Right hindlimb (tissue), 1 donor: Measurements from ENCODE around the gene TRAF2.

ENCODE experiments used
- DNase-seq: peaks from one replicate; pipeline ENCODE4 v3.0.0-alpha.2; 2018

Gene TRAF2

DNA sequence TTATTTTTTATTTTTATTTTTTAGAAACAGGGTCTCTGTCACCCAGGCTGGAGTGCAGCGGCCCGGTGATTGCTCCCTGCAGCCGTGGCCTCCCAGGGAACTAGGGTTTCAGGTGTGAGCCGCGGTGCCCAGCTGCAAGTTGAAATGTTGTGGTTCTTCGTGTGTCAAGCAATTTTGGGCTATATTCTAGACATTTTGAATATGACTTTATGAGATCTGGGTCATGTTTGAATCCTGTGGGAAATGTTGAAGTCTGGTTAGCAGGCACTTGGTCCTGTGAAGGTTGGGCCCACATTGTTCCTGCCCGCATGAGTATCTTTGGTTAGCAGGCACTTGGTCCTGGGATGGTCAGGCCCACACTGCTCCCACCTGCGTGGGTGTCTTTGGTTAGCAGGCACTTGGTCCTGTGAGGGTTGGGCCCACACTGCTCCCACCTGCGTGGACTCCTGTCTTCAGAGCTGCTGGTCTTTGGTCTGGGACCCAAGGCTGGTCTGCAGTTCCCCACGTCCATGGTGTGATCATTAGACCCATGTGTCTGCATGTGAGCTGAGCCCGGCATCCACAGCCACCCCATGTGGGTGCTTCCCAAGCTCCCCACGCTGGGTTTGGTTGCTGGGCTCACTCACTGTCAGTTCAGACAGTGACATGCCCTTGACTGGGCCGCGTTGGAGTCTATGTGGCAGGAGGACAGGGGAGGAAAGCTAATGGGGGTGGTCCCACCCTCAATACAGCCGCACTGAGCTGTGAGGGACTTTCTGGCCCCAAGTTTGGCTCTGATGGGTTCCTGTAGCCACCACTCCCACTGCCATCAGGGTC, 51.1 kb downstream of the TRAF2 start:
- no peak for DNase-seq

GRCh38 chr9:136939431-136939995, 53.2 kb downstream of the TRAF2 start:
- DNase-seq = no peak

- no peak for DNase-seq
Measured at GRCh38 chr9:136939996-136940525, 53.7 kb downstream of the TRAF2 start.

DNA sequence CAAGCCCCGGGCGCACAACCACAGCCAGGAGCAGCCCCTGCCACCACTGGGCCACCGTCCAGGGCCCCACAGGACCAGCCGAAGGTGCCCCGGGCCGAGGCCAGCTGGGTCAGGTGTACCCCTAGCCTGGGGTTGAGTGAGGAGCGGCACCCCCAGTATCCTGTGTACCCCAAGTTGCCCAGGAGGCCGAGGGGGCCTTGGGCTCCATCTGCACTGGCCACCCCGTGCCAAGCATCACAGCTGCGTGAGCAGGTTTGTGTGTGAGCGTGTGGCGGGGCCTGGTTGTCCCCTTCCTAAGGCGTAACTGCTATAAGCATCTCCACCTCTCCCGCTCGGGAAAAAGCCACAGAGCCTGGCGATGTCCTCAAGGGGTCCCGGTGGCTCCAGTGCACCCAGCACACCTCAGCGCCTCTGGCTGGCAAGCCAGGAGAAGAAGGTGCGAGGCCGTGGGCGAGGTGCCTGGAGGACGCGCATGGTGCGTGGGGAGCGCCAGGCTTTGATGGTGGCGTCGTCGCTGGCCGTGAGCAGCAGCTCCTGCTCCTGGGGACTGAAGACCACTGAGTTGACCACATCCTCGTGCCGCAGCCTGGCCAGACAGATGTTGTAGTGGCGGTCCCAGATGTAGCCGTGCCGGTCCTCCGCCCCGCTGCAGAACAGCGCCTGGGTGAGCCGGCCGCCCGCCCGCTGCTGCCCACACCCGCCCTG, 54.4 kb downstream of the TRAF2 start:
- DNase-seq = no peak

DNA sequence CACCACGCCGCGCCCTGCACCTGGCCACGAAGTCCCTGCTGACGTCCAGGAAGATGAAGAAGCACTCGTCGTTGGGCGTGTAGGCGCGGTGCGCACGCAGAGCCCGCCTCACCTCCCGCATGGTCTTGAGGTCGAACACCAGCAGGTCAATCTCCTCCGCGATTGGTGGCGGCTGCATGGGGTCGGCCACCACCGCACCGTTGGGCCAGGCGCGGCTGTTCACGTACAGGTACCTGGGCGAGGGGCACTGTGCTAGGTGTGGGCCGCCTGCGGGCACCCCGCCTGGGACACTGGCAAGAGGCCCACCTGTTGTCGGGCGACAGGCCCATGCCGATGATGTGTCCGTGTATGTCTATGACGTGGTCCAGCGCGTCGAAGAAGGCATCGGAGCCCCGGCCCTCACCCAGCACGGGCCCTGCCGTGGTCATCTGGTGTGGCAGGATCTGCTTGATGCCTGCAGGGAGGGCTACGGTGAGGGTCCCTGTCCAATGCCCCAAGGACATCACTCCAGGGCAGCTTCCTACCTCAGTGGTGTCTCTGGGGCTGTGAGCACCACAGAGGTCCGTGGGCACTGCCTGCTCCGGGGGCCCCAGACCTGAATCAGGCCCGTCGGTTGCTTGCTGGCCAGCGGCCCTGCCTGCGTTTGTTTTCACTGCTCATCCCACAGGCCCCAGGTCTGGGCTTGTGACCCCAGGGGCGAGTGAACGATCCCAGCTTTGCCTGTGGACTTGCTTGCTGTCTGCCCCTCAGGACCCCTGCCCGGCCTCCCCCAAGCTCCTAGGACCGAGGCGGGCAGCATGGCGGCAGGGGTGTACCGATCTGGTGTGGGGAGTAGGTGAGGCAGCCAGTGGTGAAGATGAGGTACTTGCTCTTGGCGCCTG, 55.2 kb downstream of the TRAF2 start:
- DNase-seq = no peak

- no peak for DNase-seq
Measured at GRCh38 chr9:136942112-136942880, 56.0 kb downstream of the TRAF2 start.

DNA sequence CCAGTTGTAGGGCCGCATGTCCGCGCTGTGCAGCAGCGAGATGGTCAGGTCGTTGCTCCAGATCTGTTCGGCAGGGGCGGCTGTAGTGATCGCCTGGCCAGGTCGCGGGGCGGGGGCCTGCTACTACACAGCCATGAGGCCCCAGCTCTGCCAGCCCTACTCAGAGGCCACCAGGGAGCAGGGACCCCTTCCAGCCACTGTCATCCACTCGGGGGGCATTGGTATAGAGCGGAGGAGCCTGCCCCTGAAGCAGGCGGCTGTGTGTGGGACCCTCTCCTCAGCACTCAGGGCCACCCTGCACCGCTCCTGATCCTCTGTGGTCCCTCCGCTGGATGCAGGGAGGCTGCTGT, 56.5 kb downstream of the TRAF2 start:
- DNase-seq = no peak

DNA sequence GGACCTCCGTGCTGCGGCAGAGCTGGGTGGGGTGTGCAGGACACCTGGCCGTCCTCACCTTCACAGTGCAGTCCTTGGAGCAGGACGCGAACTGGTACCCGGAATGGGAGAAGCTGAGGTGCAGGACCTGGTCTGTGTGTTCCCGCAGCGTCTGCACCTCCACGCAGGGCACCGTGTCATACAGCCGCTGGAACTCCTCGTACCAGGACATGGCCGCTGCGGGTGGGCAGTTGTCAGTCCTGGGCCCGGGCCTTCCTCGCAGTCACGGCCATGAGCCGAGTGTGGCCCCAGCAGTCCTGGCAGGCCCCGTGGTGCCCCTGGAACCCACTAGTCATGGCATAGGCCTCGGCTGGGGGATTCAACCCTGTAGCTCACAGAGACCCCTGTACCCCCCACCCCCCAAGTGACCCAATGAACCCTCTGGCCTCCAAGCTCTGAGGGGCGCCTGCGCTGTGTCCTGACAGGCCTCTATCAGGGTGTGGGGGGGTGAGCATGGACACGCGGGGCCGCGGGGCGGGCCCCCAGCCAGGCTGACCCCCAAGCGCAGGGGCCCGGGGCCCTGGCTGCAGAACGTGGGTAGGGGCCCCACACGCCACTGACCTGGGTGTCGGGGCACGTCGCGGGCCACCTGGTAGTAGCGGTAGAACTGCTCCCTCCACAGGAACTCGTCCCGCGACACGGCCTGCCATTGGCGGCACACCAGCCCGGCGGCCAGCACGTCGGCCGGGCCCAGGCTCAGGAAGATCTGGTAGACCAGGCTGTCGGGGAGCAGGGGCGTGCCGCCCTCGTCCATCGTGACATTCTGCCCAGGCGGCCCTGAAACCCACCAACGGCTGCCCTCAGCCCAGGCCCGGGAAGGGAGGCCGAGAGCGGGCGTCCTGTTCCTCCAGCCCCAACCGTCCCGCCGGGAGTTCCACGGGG, 57.2 kb downstream of the TRAF2 start:
- no peak for DNase-seq

- no peak for DNase-seq
Measured at GRCh38 chr9:136944212-136944518, 57.8 kb downstream of the TRAF2 start.

DNA sequence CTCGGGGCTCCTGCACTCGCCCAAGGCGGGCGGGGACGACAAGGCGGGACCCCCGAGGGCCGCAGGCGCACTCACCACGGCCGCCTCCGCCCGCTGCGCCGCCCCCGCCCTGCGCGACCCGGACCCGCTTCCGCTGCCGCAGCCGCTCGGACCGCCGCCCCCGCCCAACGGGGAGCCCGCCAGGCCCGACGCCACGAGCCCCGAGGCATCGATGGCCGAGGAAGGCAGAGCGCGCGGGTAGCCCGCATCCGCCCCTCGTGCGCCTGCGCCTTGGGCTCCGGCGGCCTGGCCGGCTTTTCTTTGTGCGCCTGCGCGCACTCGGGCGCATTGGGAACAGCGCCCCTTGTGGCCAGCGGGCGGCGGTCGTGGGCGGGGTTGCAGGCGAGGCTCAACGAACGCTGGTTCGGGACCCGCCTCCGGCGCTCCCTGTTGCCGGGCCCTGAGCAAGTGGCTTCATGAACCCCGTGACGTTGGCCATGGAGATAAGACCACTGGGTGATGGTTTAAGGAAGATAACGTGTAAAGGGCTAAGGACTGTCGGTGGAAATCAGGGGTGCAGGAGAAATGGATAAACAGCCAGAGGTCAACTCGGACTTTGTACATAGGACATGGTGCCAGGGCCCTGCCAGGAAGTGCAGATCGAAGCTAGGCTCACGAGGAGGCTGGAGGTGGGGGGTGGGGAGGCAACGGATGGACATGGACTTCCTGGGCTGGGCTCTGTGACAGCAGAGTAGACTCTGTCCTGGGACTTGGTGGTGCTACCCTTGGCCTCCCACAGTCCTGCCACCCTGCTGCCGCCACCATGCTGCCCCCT, 58.4 kb downstream of the TRAF2 start, which contains the start of the genes C8G and FBXW5:
TSS of gene C8G (plus strand) at position 725 of the 814 bp plus-strand sequence. CDS start at position 803, 78 bp downstream.
TSS of gene FBXW5 (minus strand) at position 220 of the 814 bp plus-strand sequence. CDS start 655 bp downstream, outside the sequence.
- peak; percentile 97 for DNase-seq

DNA sequence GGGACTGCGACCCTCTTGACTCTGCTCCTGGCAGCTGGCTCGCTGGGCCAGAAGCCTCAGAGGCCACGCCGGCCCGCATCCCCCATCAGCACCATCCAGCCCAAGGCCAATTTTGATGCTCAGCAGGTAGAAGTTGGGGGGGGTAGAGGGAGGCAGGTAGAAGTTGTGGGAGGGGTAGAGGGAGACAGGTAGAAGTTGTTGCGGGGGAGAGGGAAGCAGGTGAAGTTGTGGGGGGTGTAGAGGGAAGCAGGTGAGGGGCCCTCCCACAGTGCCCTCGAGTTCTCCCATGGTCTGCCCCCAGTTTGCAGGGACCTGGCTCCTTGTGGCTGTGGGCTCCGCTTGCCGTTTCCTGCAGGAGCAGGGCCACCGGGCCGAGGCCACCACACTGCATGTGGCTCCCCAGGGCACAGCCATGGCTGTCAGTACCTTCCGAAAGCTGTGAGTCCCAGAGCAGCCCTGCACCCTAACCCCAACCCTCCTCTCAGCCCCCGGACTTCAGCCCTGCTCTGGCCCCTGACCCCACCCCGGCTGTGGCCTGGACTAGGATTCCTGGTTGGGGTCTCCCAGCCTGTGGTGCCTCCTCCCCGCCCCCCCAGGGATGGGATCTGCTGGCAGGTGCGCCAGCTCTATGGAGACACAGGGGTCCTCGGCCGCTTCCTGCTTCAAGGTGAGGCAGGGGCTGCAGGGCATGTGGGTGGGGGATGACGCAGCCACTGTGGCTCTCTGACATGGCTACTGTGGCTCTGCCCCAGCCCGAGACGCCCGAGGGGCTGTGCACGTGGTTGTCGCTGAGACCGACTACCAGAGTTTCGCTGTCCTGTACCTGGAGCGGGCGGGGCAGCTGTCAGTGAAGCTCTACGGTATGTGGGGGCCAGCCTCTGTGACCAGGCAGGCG, 59.3 kb downstream of the TRAF2 start:
- no peak for DNase-seq

GRCh38 chr9:136946228-136947027, 60.1 kb downstream of the TRAF2 start:
- no peak for DNase-seq

DNA sequence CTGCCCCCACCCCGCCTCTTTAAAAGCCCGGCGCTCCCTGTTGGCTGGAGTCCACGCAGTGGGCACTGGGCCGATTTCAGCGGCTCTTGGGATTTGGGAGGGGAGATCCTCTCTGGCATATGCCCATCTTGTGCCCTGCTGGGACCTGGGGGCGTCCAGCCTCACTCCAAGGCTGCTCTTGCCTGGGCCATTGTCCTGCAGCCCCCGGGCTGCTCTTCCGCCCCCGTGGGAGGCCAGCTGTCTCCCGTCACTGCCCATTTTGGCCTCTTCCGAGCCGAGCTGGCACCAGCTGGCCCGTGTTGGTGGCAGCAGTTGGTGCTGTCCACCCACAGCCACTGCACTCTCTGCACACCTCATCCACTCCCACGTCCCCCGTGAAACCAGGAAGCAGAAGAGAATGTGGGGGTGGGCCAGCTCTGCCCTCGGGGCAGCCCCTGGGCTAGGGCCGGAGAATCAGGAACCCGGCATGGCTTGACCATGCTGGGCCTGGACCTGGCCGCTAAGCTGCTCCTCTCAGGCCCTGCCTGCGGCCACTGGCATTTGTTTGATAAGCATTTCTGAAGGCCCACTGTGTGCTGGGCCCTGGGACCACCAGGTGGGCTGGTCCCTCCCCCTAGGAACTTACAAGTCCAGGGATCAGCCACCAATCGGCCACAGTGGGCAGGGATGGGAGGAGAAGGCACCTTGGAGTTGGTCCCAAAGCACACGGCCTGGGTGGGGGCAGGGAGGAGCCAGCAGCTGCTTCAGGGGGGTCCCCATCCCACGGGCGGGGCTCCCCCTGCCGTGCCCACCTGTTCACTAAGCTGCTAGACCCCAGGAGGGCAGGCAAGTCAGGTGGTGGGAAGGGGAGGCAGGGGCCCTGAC, 60.9 kb downstream of the TRAF2 start:
- no peak for DNase-seq

DNA sequence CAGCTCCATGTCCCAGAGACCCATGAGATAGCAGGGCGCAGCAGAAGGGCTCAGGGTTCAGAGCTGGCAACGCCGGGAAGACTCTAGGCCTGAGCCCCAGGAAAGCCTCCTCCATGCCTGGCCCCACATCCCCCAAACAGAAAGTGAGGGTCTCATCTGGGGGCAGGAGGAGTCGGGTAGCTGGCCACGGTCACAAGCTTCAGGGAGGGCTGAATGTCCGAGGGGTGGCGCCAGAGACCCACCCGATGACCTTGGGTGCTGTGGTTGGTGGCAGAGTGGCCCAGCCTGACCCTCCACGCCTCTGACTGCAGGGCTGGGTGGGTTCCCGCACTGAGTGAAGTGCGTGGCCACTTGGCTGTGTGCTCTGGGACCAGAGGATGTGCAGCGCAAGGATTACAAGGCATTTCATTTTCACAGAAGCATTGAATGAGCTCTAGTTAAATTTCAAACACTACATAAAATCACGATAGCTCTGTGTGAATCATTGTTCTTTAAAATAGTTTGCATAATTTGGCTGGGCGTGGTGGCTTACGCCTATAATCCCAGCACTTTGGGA, 61.7 kb downstream of the TRAF2 start:
- no peak for DNase-seq

DNA sequence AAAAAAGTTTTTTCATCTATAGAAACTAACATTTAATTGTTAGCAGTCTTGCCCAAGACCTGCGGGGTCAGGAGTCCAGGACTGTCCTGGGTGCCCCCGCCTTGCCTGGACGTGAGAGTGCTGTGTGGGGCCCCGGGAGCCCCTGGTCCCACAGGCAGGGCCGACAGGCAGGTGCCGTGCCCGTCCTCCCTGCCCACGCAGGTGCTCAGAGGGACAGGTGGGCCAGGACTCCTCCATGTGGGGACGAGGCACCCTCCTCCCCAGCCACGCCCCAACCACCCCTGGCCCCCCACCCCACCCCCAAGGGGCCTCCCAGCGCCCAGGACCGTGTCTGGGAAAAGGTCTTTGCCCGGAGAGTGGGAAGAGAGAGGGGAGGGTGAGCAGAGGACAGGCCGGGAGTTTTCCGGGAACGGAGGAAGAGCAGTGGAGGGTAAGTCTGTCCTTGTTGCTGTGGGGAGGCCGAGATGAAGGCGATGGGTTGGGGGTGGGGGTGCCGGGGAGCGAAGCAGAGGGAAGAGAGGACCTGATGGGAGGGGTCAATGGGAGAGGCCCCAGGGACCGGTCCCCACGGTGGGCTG, 63.0 kb downstream of the TRAF2 start:
- no peak for DNase-seq
